CD8-positive, alpha-beta memory T cell (primary cell): ENCODE measurements around the gene ANO4. TPM values are rescaled to one million over a fixed set of nuclear protein-coding genes. Genes with fewer than 3 reads are reported as not detected.

Experiments used
- CTCF ChIA-PET: fragments of 350-600 bp; sonication (Branson Sonifier 250); formaldehyde crosslinking; loops from one replicate; lab custom pipeline; 2021; ENCODE audit warnings: antibody characterized with exemption; lab: Charles Lee
- POLR2A ChIA-PET: fragments of 350-600 bp; sonication (Branson Sonifier 250); formaldehyde crosslinking; loops from one replicate; lab custom pipeline; 2021; ENCODE audit warnings: antibody characterized with exemption; lab: Charles Lee
- DNase-seq, 5 donors: peaks; one replicate each; pipeline versions ENCODE4 v3.0.0 to v3.0.0-alpha.2; 2020 to 2022; ENCODE audit warnings: mixed read lengths in 1 of 5
- H3K27ac ChIP-seq: one replicate; pipeline ENCODE4 v1.7.0; 2013; ENCODE audit warnings: low read depth, mild to moderate bottlenecking, low read length, moderate library complexity
- H3K27me3 ChIP-seq: 2 replicates; pipeline ENCODE4 v1.7.0; 2013; ENCODE audit warnings: low read length, mild to moderate bottlenecking; ENCODE audit not compliant: insufficient read depth, poor library complexity, severe bottlenecking
- H3K36me3 ChIP-seq: 2 replicates; pipeline ENCODE4 v1.7.0; 2013; ENCODE audit warnings: mild to moderate bottlenecking, low read length, moderate library complexity; ENCODE audit not compliant: insufficient read depth
- H3K4me1 ChIP-seq: 2 replicates; pipeline ENCODE4 v1.7.0; 2013; ENCODE audit warnings: mild to moderate bottlenecking, low read length, moderate library complexity; ENCODE audit not compliant: insufficient read depth
- H3K4me3 ChIP-seq: 2 replicates; pipeline ENCODE4 v1.7.0; 2013; ENCODE audit warnings: mild to moderate bottlenecking, low read length
- H3K9me3 ChIP-seq: 2 replicates; pipeline ENCODE4 v1.7.0; 2013; ENCODE audit warnings: mild to moderate bottlenecking, low read length
- H3K27ac Mint-ChIP-seq, 8 donors: one replicate each; pipeline ENCODE4 v1.8.0; 2020 to 2021; ENCODE audit warnings: mixed read lengths in 8 of 8, mild to moderate bottlenecking in 6 of 8, inconsistent platforms in 3 of 8, moderate library complexity in 3 of 8
- H3K27me3 Mint-ChIP-seq, 2 donors: one replicate each; pipeline ENCODE4 v1.8.0; 2020 to 2021; ENCODE audit warnings: mixed read lengths in 2 of 2, mild to moderate bottlenecking in 1 of 2, moderate library complexity in 1 of 2
- H3K36me3 Mint-ChIP-seq, 3 donors: one replicate each; pipeline ENCODE4 v1.8.0; 2020 to 2021; ENCODE audit warnings: mixed read lengths in 3 of 3, inconsistent platforms in 1 of 3, mild to moderate bottlenecking in 1 of 3
- H3K4me1 Mint-ChIP-seq, 3 donors: one replicate each; pipeline ENCODE4 v1.8.0; 2020 to 2021; ENCODE audit warnings: mixed read lengths in 3 of 3, inconsistent platforms in 1 of 3, mild to moderate bottlenecking in 1 of 3
- H3K4me3 Mint-ChIP-seq, 7 donors: one replicate each; pipeline ENCODE4 v1.8.0; 2020 to 2021; ENCODE audit warnings: mixed read lengths in 7 of 7, mild to moderate bottlenecking in 6 of 7, moderate library complexity in 4 of 7, inconsistent platforms in 2 of 7
- H3K9me3 Mint-ChIP-seq, 5 donors: one replicate each; pipeline ENCODE4 v1.8.0; 2020 to 2022; ENCODE audit warnings: mixed read lengths in 5 of 5, mild to moderate bottlenecking in 3 of 5, moderate library complexity in 2 of 5, inconsistent platforms in 1 of 5
- polyA plus RNA-seq: library from polyadenylated mRNA; unstranded; fragments of 300-500 nt; fragmentation: Illumina TruSeq; gene quantifications from one replicate; pipeline ENCODE4 v1.2.3, GENCODE V29; 2021
- total RNA-seq, 2 experiments: library from RNA; stranded (reverse); gene quantifications; one replicate each; pipeline ENCODE4 v1.2.3, GENCODE V29; 2021

ANO4 gene
- total and polyA plus RNA-seq, 3 experiments from 2014 or later: not detected

GRCh38 chr12:100823963-100824362 lies 29.4 kb downstream of the ANO4 start:
- H3K36me3 Mint-ChIP-seq: no peaks in the 10 kb centered on the region
- ChIA-PET CTCF (no interaction called here), POLR2A (no interaction called here)
- H3K27ac Mint-ChIP-seq: no peak overlapping the region
- DNase-seq: no peak
- Histone ChIP-seq H3K9me3 (no peaks in the 10 kb centered on the region), H3K27me3 (no peaks in the 10 kb centered on the region), H3K36me3 (no peaks in the 10 kb centered on the region), H3K4me3 (no peak overlapping the region), H3K27ac (no peak overlapping the region), H3K4me1 (no peaks in the 10 kb centered on the region)
- H3K9me3 Mint-ChIP-seq: peaks cover 0 to 10% (median 2%) of the 10 kb centered on the region in 5 donors
- H3K4me3 Mint-ChIP-seq: no peak overlapping the region
- H3K4me1 Mint-ChIP-seq: no peaks in the 10 kb centered on the region
- H3K27me3 Mint-ChIP-seq: no peaks in the 10 kb centered on the region

- Mint-ChIP-seq H3K27ac (no peak overlapping the region), H3K4me1 (no peaks in the 10 kb centered on the region), H3K27me3 (no peaks in the 10 kb centered on the region), H3K36me3 (no peaks in the 10 kb centered on the region), H3K9me3 (peaks cover 0 to 10% (median 2%) of the 10 kb centered on the region in 5 donors), H3K4me3 (no peak overlapping the region)
- ChIA-PET POLR2A (no interaction called here), CTCF (no interaction called here)
- Histone ChIP-seq H3K9me3 (no peaks in the 10 kb centered on the region), H3K36me3 (no peaks in the 10 kb centered on the region), H3K4me3 (no peak overlapping the region), H3K27me3 (no peaks in the 10 kb centered on the region), H3K4me1 (no peaks in the 10 kb centered on the region), H3K27ac (no peak overlapping the region)
- no peak for DNase-seq
Observed at GRCh38 chr12:100824476-100824875, 29.9 kb downstream of the ANO4 start.

- DNase-seq: no peak
- Histone ChIP-seq H3K9me3 (no peaks in the 10 kb centered on the region), H3K36me3 (no peaks in the 10 kb centered on the region), H3K27ac (no peak overlapping the region), H3K4me3 (no peak overlapping the region), H3K27me3 (no peaks in the 10 kb centered on the region), H3K4me1 (no peaks in the 10 kb centered on the region)
- ChIA-PET CTCF (no interaction called here), POLR2A (no interaction called here)
- H3K4me3 Mint-ChIP-seq: no peak overlapping the region
- H3K36me3 Mint-ChIP-seq: no peaks in the 10 kb centered on the region
- no peaks in the 10 kb centered on the region for H3K4me1 Mint-ChIP-seq
- no peak overlapping the region for H3K27ac Mint-ChIP-seq
- peaks cover 0 to 10% (median 0%) of the 10 kb centered on the region in 5 donors for H3K9me3 Mint-ChIP-seq
- no peaks in the 10 kb centered on the region for H3K27me3 Mint-ChIP-seq
Observed at GRCh38 chr12:100826323-100826722, 31.7 kb downstream of the ANO4 start.

- H3K9me3 Mint-ChIP-seq: peaks cover 0 to 5% (median 0%) of the 10 kb centered on the region in 5 donors
- ChIA-PET POLR2A (no interaction called here), CTCF (no interaction called here)
- H3K4me3 Mint-ChIP-seq: no peak overlapping the region
- H3K27ac Mint-ChIP-seq: no peak overlapping the region
- DNase-seq: no peak
- no peaks in the 10 kb centered on the region for H3K9me3 ChIP-seq
- H3K27me3 Mint-ChIP-seq: no peaks in the 10 kb centered on the region
- no peaks in the 10 kb centered on the region for H3K27me3 ChIP-seq
- no peak overlapping the region for H3K27ac ChIP-seq
- no peaks in the 10 kb centered on the region for H3K4me1 ChIP-seq
- no peak overlapping the region for H3K4me3 ChIP-seq
- H3K36me3 Mint-ChIP-seq: no peaks in the 10 kb centered on the region
- H3K4me1 Mint-ChIP-seq: no peaks in the 10 kb centered on the region
- H3K36me3 ChIP-seq: no peaks in the 10 kb centered on the region
Observed at GRCh38 chr12:100827901-100828520, 33.4 kb downstream of the ANO4 start.

GRCh38 chr12:100830003-100830795 lies 35.6 kb downstream of the ANO4 start:
- H3K4me3 Mint-ChIP-seq: no peak overlapping the region
- ChIA-PET POLR2A (no interaction called here), CTCF (interaction anchor here (1.1 kb wide), 1 partner anchor 18 kb away, joined by 3 read pairs; no protein-coding TSS in a partner anchor)
- H3K27ac Mint-ChIP-seq: no peak overlapping the region
- Histone ChIP-seq H3K4me3 (no peak overlapping the region), H3K27me3 (no peaks in the 10 kb centered on the region), H3K4me1 (no peaks in the 10 kb centered on the region), H3K9me3 (no peaks in the 10 kb centered on the region), H3K36me3 (no peaks in the 10 kb centered on the region), H3K27ac (no peak overlapping the region)
- H3K9me3 Mint-ChIP-seq: peaks cover 0 to 2% (median 0%) of the 10 kb centered on the region in 5 donors
- H3K4me1 Mint-ChIP-seq: no peaks in the 10 kb centered on the region
- no peaks in the 10 kb centered on the region for H3K36me3 Mint-ChIP-seq
- no peaks in the 10 kb centered on the region for H3K27me3 Mint-ChIP-seq
- no peak for DNase-seq

GRCh38 chr12:100833282-100833681 lies 38.7 kb downstream of the ANO4 start:
- Histone ChIP-seq H3K27me3 (no peaks in the 10 kb centered on the region), H3K27ac (no peak overlapping the region), H3K4me1 (no peaks in the 10 kb centered on the region), H3K36me3 (no peaks in the 10 kb centered on the region), H3K4me3 (no peak overlapping the region), H3K9me3 (no peaks in the 10 kb centered on the region)
- Mint-ChIP-seq H3K4me1 (no peaks in the 10 kb centered on the region), H3K27ac (no peak overlapping the region), H3K9me3 (no peaks in the 10 kb centered on the region), H3K27me3 (no peaks in the 10 kb centered on the region), H3K36me3 (no peaks in the 10 kb centered on the region), H3K4me3 (no peak overlapping the region)
- POLR2A ChIA-PET: no interaction called here
- DNase-seq: no peak
- CTCF ChIA-PET: no interaction called here

GRCh38 chr12:100840748-100841147 lies 46.2 kb downstream of the ANO4 start:
- Mint-ChIP-seq H3K4me3 (no peak overlapping the region), H3K9me3 (peaks cover 0 to 8% (median 5%) of the 10 kb centered on the region in 5 donors), H3K36me3 (no peaks in the 10 kb centered on the region), H3K27ac (no peak overlapping the region), H3K4me1 (no peaks in the 10 kb centered on the region), H3K27me3 (no peaks in the 10 kb centered on the region)
- Histone ChIP-seq H3K27ac (no peak overlapping the region), H3K36me3 (no peaks in the 10 kb centered on the region), H3K27me3 (no peaks in the 10 kb centered on the region), H3K4me3 (no peak overlapping the region), H3K9me3 (no peaks in the 10 kb centered on the region), H3K4me1 (no peaks in the 10 kb centered on the region)
- no peak for DNase-seq
- ChIA-PET POLR2A (no interaction called here), CTCF (no interaction called here)

- Histone ChIP-seq H3K4me3 (no peak overlapping the region), H3K27me3 (no peaks in the 10 kb centered on the region), H3K4me1 (no peaks in the 10 kb centered on the region), H3K9me3 (no peaks in the 10 kb centered on the region), H3K36me3 (no peaks in the 10 kb centered on the region), H3K27ac (no peak overlapping the region)
- Mint-ChIP-seq H3K27me3 (no peaks in the 10 kb centered on the region), H3K4me3 (no peak overlapping the region), H3K36me3 (no peaks in the 10 kb centered on the region), H3K27ac (no peak overlapping the region), H3K4me1 (no peaks in the 10 kb centered on the region), H3K9me3 (peaks cover 0 to 8% (median 5%) of the 10 kb centered on the region in 5 donors)
- CTCF ChIA-PET: no interaction called here
- POLR2A ChIA-PET: no interaction called here
- no peak for DNase-seq
Observed at GRCh38 chr12:100842156-100842555, 47.6 kb downstream of the ANO4 start.
